H9 (cell line): ENCODE data around the gene MITF. TPM values are rescaled to one million over a fixed set of nuclear protein-coding genes. Genes with fewer than 3 reads are reported as not detected.

Source experiments
- DNase-seq: peaks from one replicate; pipeline ENCODE4 v3.0.0-alpha.2; 2017
- H2AFZ ChIP-seq: one replicate; pipeline ENCODE4 v1.6.1; 2013; ENCODE audit warnings: mild to moderate bottlenecking, low read length, control low read depth, moderate library complexity
- H2AK5ac ChIP-seq: 2 replicates; pipeline ENCODE4 v1.6.1; 2013; ENCODE audit warnings: low read length, control low read depth, mixed read lengths; ENCODE audit not compliant: insufficient read length
- H2BK120ac ChIP-seq: one replicate; pipeline ENCODE4 v1.6.1; 2013; ENCODE audit warnings: low read depth, mild to moderate bottlenecking, low read length, control low read depth, inconsistent platforms; ENCODE audit not compliant: poor library complexity, severe bottlenecking
- H2BK12ac ChIP-seq: 2 replicates; pipeline ENCODE4 v1.6.1; 2013; ENCODE audit warnings: low read length, control low read depth, mixed read lengths, low read depth; ENCODE audit not compliant: insufficient read length
- H2BK15ac ChIP-seq: 2 replicates; pipeline ENCODE4 v1.6.1; 2013; ENCODE audit warnings: low read depth, low read length, control low read depth
- H2BK20ac ChIP-seq: one replicate; pipeline ENCODE4 v1.6.1; 2013; ENCODE audit warnings: low read depth, mild to moderate bottlenecking, low read length, control low read depth, inconsistent platforms; ENCODE audit not compliant: poor library complexity, severe bottlenecking
- H2BK5ac ChIP-seq: 2 replicates; pipeline ENCODE4 v1.6.1; 2013; ENCODE audit warnings: low read length, control low read depth, mixed read lengths; ENCODE audit not compliant: insufficient read length
- H3K14ac ChIP-seq: 2 replicates; pipeline ENCODE4 v1.6.1; 2013; ENCODE audit warnings: low read length, control low read depth; ENCODE audit not compliant: insufficient read depth
- H3K18ac ChIP-seq: 2 replicates; pipeline ENCODE4 v1.6.1; 2013; ENCODE audit warnings: low read depth, mild to moderate bottlenecking, mixed read lengths, low read length, control low read depth; ENCODE audit not compliant: insufficient read length
- H3K23ac ChIP-seq: 2 replicates; pipeline ENCODE4 v1.6.1; 2013; ENCODE audit warnings: low read length, control low read depth, mixed read lengths, low read depth; ENCODE audit not compliant: insufficient read length
- H3K23me2 ChIP-seq: 2 replicates; pipeline ENCODE4 v1.6.1; 2013; ENCODE audit warnings: low read depth, mild to moderate bottlenecking, mixed read lengths, low read length, control low read depth; ENCODE audit not compliant: insufficient read length, poor library complexity, severe bottlenecking
- H3K27ac ChIP-seq: 2 replicates; pipeline ENCODE4 v1.5.1; 2013; ENCODE audit warnings: low read length, control low read depth, mixed read lengths, low read depth; ENCODE audit not compliant: insufficient read length
- H3K27me3 ChIP-seq: 2 replicates; pipeline ENCODE4 v1.6.1; 2013; ENCODE audit warnings: low read length, control low read depth, inconsistent platforms; ENCODE audit not compliant: insufficient read depth
- H3K4ac ChIP-seq: 2 replicates; pipeline ENCODE4 v1.6.1; 2013; ENCODE audit warnings: low read depth, mild to moderate bottlenecking, control low read depth, inconsistent platforms, low read length, moderate library complexity
- H3K4me1 ChIP-seq: 2 replicates; pipeline ENCODE4 v1.6.1; 2013; ENCODE audit warnings: low read length, control low read depth, inconsistent platforms; ENCODE audit not compliant: insufficient read depth
- H3K4me2 ChIP-seq: 2 replicates; pipeline ENCODE4 v1.6.1; 2013; ENCODE audit warnings: low read length, control low read depth, mixed read lengths; ENCODE audit not compliant: insufficient read length, insufficient read depth
- H3K56ac ChIP-seq: 2 replicates; pipeline ENCODE4 v1.6.1; 2013; ENCODE audit warnings: low read depth, mild to moderate bottlenecking, mixed read lengths, low read length, control low read depth; ENCODE audit not compliant: insufficient read length
- H3K79me1 ChIP-seq: 2 replicates; pipeline ENCODE4 v1.6.1; 2013; ENCODE audit warnings: low read depth, mild to moderate bottlenecking, moderate library complexity, low read length, control low read depth, inconsistent platforms; ENCODE audit not compliant: insufficient read depth, poor library complexity, severe bottlenecking
- H3K79me2 ChIP-seq: 2 replicates; pipeline ENCODE4 v1.6.1; 2013; ENCODE audit warnings: low read length, control low read depth, inconsistent platforms; ENCODE audit not compliant: insufficient read depth
- H3K9ac ChIP-seq: 2 replicates; pipeline ENCODE4 v1.6.1; 2013; ENCODE audit warnings: low read length, control low read depth, mixed read lengths; ENCODE audit not compliant: insufficient read length; ENCODE audit errors: extremely low read depth
- H3K9me3 ChIP-seq: one replicate; pipeline ENCODE4 v1.6.1; 2013; ENCODE audit warnings: low read depth, low read length, inconsistent platforms; ENCODE audit not compliant: control insufficient read depth
- H3T11ph ChIP-seq: one replicate; pipeline ENCODE4 v1.6.1; 2013; ENCODE audit warnings: mild to moderate bottlenecking, low read length, control low read depth, inconsistent platforms
- H4K20me1 ChIP-seq: one replicate; pipeline ENCODE4 v1.6.1; 2013; ENCODE audit not compliant: control insufficient read depth, insufficient read length, insufficient read depth
- H4K5ac ChIP-seq: 2 replicates; pipeline ENCODE4 v1.6.1; 2013; ENCODE audit warnings: low read depth, mild to moderate bottlenecking, mixed read lengths, low read length, control low read depth; ENCODE audit not compliant: insufficient read length
- H4K8ac ChIP-seq: replicated peaks from 2 replicates; pipeline ENCODE4 v1.6.1; 2013; ENCODE audit warnings: low read length, control low read depth, mixed read lengths, low read depth; ENCODE audit not compliant: insufficient read length
- H4K91ac ChIP-seq: 2 replicates; pipeline ENCODE4 v1.6.1; 2013; ENCODE audit warnings: low read depth, mild to moderate bottlenecking, moderate library complexity, mixed read lengths, low read length, control low read depth; ENCODE audit not compliant: insufficient read length
- H3K27ac Mint-ChIP-seq, 3 experiments: 2 replicates in 2 of 3; 3 replicates in 1 of 3; pipeline ENCODE4 v1.8.0; 2020 to 2021; ENCODE audit warnings: mixed read lengths in 3 of 3, mild to moderate bottlenecking in 1 of 3, moderate library complexity in 1 of 3
- H3K27me3 Mint-ChIP-seq: 2 replicates; pipeline ENCODE4 v1.8.0; 2021; ENCODE audit warnings: low read depth, mild to moderate bottlenecking, moderate library complexity, mixed read lengths
- H3K36me3 Mint-ChIP-seq, 3 experiments: 2 replicates in 2 of 3; 3 replicates in 1 of 3; pipeline ENCODE4 v1.8.0; 2020 to 2021; ENCODE audit warnings: low read depth in 3 of 3, mixed read lengths in 3 of 3; ENCODE audit not compliant: insufficient read depth in 1 of 3
- H3K4me1 Mint-ChIP-seq, 2 experiments: 2 replicates each; pipeline ENCODE4 v1.8.0; 2020; ENCODE audit warnings: mixed read lengths in 2 of 2
- H3K4me3 Mint-ChIP-seq, 2 experiments: 2 replicates in 1 of 2; 3 replicates in 1 of 2; pipeline ENCODE4 v1.8.0; 2020 to 2021; ENCODE audit warnings: mild to moderate bottlenecking in 2 of 2, mixed read lengths in 2 of 2, moderate library complexity in 1 of 2
- H3K9me3 Mint-ChIP-seq, 2 experiments: 2 replicates in 1 of 2; 3 replicates in 1 of 2; pipeline ENCODE4 v1.8.0; 2020; ENCODE audit warnings: mild to moderate bottlenecking in 2 of 2, mixed read lengths in 2 of 2, moderate library complexity in 1 of 2
- CTCF ChIP-seq: fragments of 200-600 bp; sonication (generic); conservative IDR thresholded peaks from 3 replicates; pipeline ENCODE4 v1.8.0; 2021; ENCODE audit warnings: antibody characterized with exemption, mild to moderate bottlenecking
- WGBS: extraction: QIAGEN DNeasy Blood & Tissue Kit; methylation state at CpG from one replicate; pipeline ENCODE4 v1.1.7; 2013; ENCODE audit warnings: missing lambda C conversion rate, low lambda C conversion rate, mixed read lengths; ENCODE audit not compliant: insufficient read length; ENCODE audit errors: extremely low coverage; 5-methylcytosine and 5-hydroxymethylcytosine counted together
- total RNA-seq: library from RNA; stranded (reverse); gene quantifications from 2 replicates; pipeline ENCODE4 v1.2.1, GENCODE V29; 2021

MITF gene
- total RNA-seq, 1 experiment from 2014 or later: 0.81 TPM

- Mint-ChIP-seq H3K27me3 (no peaks in the 10 kb centered on the region; the same call in 1 of the 2 replicates), H3K27ac (no peak overlapping the region), H3K36me3 (peaks cover 0 to 1% (median 0%) of the 10 kb centered on the region in 3 experiments; a peak in 2 of 7 replicates), H3K9me3 (peaks cover 0 to 7% of the 10 kb centered on the region in 2 experiments; a peak in 3 of 5 replicates), H3K4me3 (no peak overlapping the region), H3K4me1 (no peaks in the 10 kb centered on the region)
- Histone ChIP-seq H3K79me1 (no peaks in the 10 kb centered on the region), H4K8ac (no peak overlapping the region), H3K4ac (no peak overlapping the region), H3K9ac (no peak overlapping the region), H2BK5ac (no peak overlapping the region), H3K56ac (no peak overlapping the region), H3K4me1 (no peaks in the 10 kb centered on the region), H2BK120ac (no peak overlapping the region), H4K20me1 (no peaks in the 10 kb centered on the region), H2BK15ac (no peak overlapping the region), H4K91ac (no peak overlapping the region), H2BK12ac (no peak overlapping the region), H3K23me2 (no peaks in the 10 kb centered on the region), H3K23ac (no peak overlapping the region), H3K9me3 (no peaks in the 10 kb centered on the region), H3K27me3 (no peaks in the 10 kb centered on the region), H3K18ac (no peak overlapping the region), H3K79me2 (no peaks in the 10 kb centered on the region), H2BK20ac (no peak overlapping the region), H3K14ac (no peak overlapping the region), H3K27ac (no peak overlapping the region), H2AK5ac (no peak overlapping the region), H2AFZ (no peak overlapping the region), H3T11ph (no peak overlapping the region), H3K4me2 (no peak overlapping the region), H4K5ac (no peak overlapping the region)
- no peak for DNase-seq
- no peak for TF ChIP-seq CTCF
- no CpG with 5 or more reads among the region's 1 CpG for WGBS
Observed at GRCh38 chr3:70011582-70011981, 272.3 kb downstream of the MITF start.
